B cell (primary cell): Measurements from ENCODE around the gene HPS5. TPM values are rescaled to one million over a fixed set of nuclear protein-coding genes. Genes with fewer than 3 reads are reported as not detected.

Experiments used
- ATAC-seq: fragments of 200-7000 bp; cut with Tn5 transposase; one replicate; pipeline ENCODE4 v1.10.0; 2021; ENCODE audit warnings: low read depth, mild to moderate bottlenecking, moderate number of reproducible peaks, moderate library complexity
- CTCF ChIA-PET: fragments of 350-600 bp; sonication (Branson Sonifier 250); formaldehyde crosslinking; loops from one replicate; lab custom pipeline; 2021; ENCODE audit warnings: antibody characterized with exemption, inconsistent platforms; lab: Charles Lee
- POLR2A ChIA-PET: fragments of 350-600 bp; sonication (Branson Sonifier 250); formaldehyde crosslinking; loops from one replicate; lab custom pipeline; 2021; ENCODE audit warnings: antibody characterized with exemption; lab: Charles Lee
- DNase-seq: peaks from one replicate; pipeline ENCODE4 v3.0.0; 2013
- H2AFZ ChIP-seq: 2 replicates; pipeline ENCODE4 v1.6.1; 2012; ENCODE audit warnings: mild to moderate bottlenecking, low read depth, low read length; ENCODE audit not compliant: insufficient read depth, poor library complexity, severe bottlenecking
- H3K27ac ChIP-seq, 2 donors: 1 replicate in 1 of 2; 2 replicates in 1 of 2; pipeline ENCODE4 v1.5.1; 2012 to 2013; ENCODE audit warnings: low read length in 2 of 2, mild to moderate bottlenecking in 2 of 2, moderate library complexity in 1 of 2
- H3K27me3 ChIP-seq, 4 experiments: fragments of 200-600 bp in 1 of 4; sonication (generic) in 1 of 4; replicated peaks in 1 of 4; 1 replicate in 2 of 4; 2 replicates in 2 of 4; pipeline versions ENCODE4 v1.6.1 to v1.7.0; 2013 to 2016; ENCODE audit warnings: low read length in 3 of 4, mild to moderate bottlenecking in 2 of 4, mixed read lengths in 1 of 4, moderate library complexity in 1 of 4; ENCODE audit not compliant: insufficient read depth in 4 of 4, control insufficient read depth in 3 of 4; ENCODE audit errors: control extremely low read depth in 1 of 4
- H3K36me3 ChIP-seq, 2 experiments: replicated peaks in 1 of 2; 1 replicate in 1 of 2; 2 replicates in 1 of 2; pipeline versions ENCODE4 v1.6.1 to v1.7.1; 2013; ENCODE audit warnings: low read length in 1 of 2; ENCODE audit not compliant: insufficient read depth in 2 of 2, control insufficient read depth in 1 of 2; ENCODE audit errors: control extremely low read depth in 1 of 2, extremely low read depth in 1 of 2
- H3K4me1 ChIP-seq, 2 donors: fragments of 200-600 bp in 1 of 2; sonication (generic) in 1 of 2; 1 replicate in 1 of 2; 2 replicates in 1 of 2; pipeline versions ENCODE4 v1.5.1 to v1.6.1; 2013 to 2017; ENCODE audit warnings: low read length in 2 of 2; ENCODE audit not compliant: control insufficient read depth in 2 of 2, insufficient read depth in 2 of 2
- H3K4me2 ChIP-seq: replicated peaks from 2 replicates; pipeline ENCODE3; 2012; ENCODE audit warnings: mild to moderate bottlenecking, low read depth, low read length; ENCODE audit not compliant: poor library complexity, severe bottlenecking
- H3K4me3 ChIP-seq, 5 experiments: fragments of 200-600 bp in 1 of 5; sonication (generic) in 1 of 5; 1 replicate in 3 of 5; 2 replicates in 2 of 5; pipeline versions ENCODE4 v1.5.1 to v1.7.0; 2011 to 2016; ENCODE audit warnings: low read length in 4 of 5, mild to moderate bottlenecking in 4 of 5, low read depth in 2 of 5, control low read depth in 1 of 5, moderate library complexity in 1 of 5; ENCODE audit not compliant: insufficient read depth in 1 of 5; ENCODE audit errors: control extremely low read depth in 1 of 5, extremely low read depth in 1 of 5
- H3K79me2 ChIP-seq: fragments of 200-600 bp; sonication (generic); one replicate; pipeline ENCODE4 v1.6.0; 2016; ENCODE audit warnings: low read length; ENCODE audit not compliant: control insufficient read depth, insufficient read depth
- H3K9ac ChIP-seq: fragments of 200-600 bp; sonication (generic); 2 replicates; pipeline ENCODE4 v1.6.1; 2017; ENCODE audit warnings: mild to moderate bottlenecking, low read length, moderate library complexity
- H3K9me3 ChIP-seq, 3 donors: one replicate each; pipeline versions ENCODE4 v1.6.1 to v1.7.1; 2013; ENCODE audit warnings: low read length in 2 of 3; ENCODE audit not compliant: control insufficient read depth in 2 of 3, insufficient read depth in 1 of 3; ENCODE audit errors: control extremely low read depth in 1 of 3
- H4K20me1 ChIP-seq: 2 replicates; pipeline ENCODE4 v1.6.0; 2012; ENCODE audit warnings: mild to moderate bottlenecking, low read length; ENCODE audit not compliant: insufficient read depth, control insufficient read depth, poor library complexity, severe bottlenecking
- H3K27ac Mint-ChIP-seq: one replicate; pipeline ENCODE4 v1.8.0; 2021; ENCODE audit warnings: mixed read lengths
- H3K27me3 Mint-ChIP-seq: one replicate; pipeline ENCODE4 v1.8.0; 2021; ENCODE audit warnings: mixed read lengths
- H3K4me1 Mint-ChIP-seq: one replicate; pipeline ENCODE4 v1.8.0; 2021; ENCODE audit warnings: mixed read lengths
- H3K4me3 Mint-ChIP-seq: one replicate; pipeline ENCODE4 v1.8.0; 2021; ENCODE audit warnings: mixed read lengths
- H3K9me3 Mint-ChIP-seq: one replicate; pipeline ENCODE4 v1.8.0; 2022; ENCODE audit warnings: mixed read lengths; ENCODE audit not compliant: insufficient read depth
- EZH2 ChIP-seq: IDR thresholded peaks from 2 replicates; pipeline ENCODE4 v1.6.1; 2012; ENCODE audit warnings: borderline replicate concordance, low read depth, mild to moderate bottlenecking, moderate library complexity, low read length; ENCODE audit not compliant: insufficient read depth, poor library complexity, severe bottlenecking
- WGBS: methylation state at CpG from one replicate; pipeline ENCODE4 v1.1.5; 2013; ENCODE audit warnings: missing lambda C conversion rate; ENCODE audit not compliant: insufficient coverage; 5-methylcytosine and 5-hydroxymethylcytosine counted together
- intact Hi-C: fragments of 100-400 bp; cut with micrococcal nuclease; formaldehyde crosslinking; loops from one replicate; pipeline ENCODE4 v1.10.0; 2022
- polyA plus RNA-seq: library from polyadenylated mRNA; depleted of rRNA; stranded (reverse); fragments of >200 nt; gene quantifications from 2 replicates; pipeline ENCODE4 v1.2.3, GENCODE V29; 2012
- total RNA-seq, 2 donors: library from RNA; stranded (reverse); fragments of 120-200 nt in 1 of 2; gene quantifications; 1 replicate in 1 of 2; 2 replicates in 1 of 2; pipeline versions ENCODE4 v1.2.3 to v1.2.4, GENCODE V29; 2013 to 2022
- TF ChIP-seq, protein P1 (sequence below): fragments of 200-600 bp; IDR thresholded peaks from one replicate; pipeline ENCODE4 v1.8.0; 2022; ENCODE audit warnings: antibody characterized with exemption, mild to moderate bottlenecking

HPS5 gene
- total and polyA plus RNA-seq, 2 donors (not counting 1 experiment from before 2014, with no cell fraction given) = 15.2 to 31.3 TPM

- Mint-ChIP-seq H3K27me3 (no peaks in the 10 kb centered on the region), H3K27ac (no peak overlapping the region), H3K4me3 (no peak overlapping the region), H3K9me3 (no peaks in the 10 kb centered on the region), H3K4me1 (peaks cover 48% of the 10 kb centered on the region)
- TF ChIP-seq, protein P1, sequence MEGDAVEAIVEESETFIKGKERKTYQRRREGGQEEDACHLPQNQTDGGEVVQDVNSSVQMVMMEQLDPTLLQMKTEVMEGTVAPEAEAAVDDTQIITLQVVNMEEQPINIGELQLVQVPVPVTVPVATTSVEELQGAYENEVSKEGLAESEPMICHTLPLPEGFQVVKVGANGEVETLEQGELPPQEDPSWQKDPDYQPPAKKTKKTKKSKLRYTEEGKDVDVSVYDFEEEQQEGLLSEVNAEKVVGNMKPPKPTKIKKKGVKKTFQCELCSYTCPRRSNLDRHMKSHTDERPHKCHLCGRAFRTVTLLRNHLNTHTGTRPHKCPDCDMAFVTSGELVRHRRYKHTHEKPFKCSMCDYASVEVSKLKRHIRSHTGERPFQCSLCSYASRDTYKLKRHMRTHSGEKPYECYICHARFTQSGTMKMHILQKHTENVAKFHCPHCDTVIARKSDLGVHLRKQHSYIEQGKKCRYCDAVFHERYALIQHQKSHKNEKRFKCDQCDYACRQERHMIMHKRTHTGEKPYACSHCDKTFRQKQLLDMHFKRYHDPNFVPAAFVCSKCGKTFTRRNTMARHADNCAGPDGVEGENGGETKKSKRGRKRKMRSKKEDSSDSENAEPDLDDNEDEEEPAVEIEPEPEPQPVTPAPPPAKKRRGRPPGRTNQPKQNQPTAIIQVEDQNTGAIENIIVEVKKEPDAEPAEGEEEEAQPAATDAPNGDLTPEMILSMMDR = no peak
- no peak for TF ChIP-seq EZH2
- peaks cover 26 to 28% of the 10 kb centered on the region in 2 donors for H3K4me1 ChIP-seq
- H3K79me2 ChIP-seq = peaks cover 91% of the 10 kb centered on the region
- H3K27ac ChIP-seq = no peak overlapping the region
- ChIA-PET POLR2A (no interaction called here), CTCF (interaction anchor here (1.2 kb wide), 1 partner anchor 72 kb away, joined by 5 read pairs; no protein-coding TSS in a partner anchor)
- no peak overlapping the region for H3K9ac ChIP-seq
- DNase-seq = no peak
- intact Hi-C loops = no loop called here
- H3K36me3 ChIP-seq = peaks cover 0 to 16% of the 10 kb centered on the region in 2 experiments
- H2AFZ ChIP-seq = no peak overlapping the region
- no peak for ATAC-seq
- H3K27me3 ChIP-seq = no peaks in the 10 kb centered on the region
- no peak overlapping the region for H3K4me3 ChIP-seq
- H3K4me2 ChIP-seq = no peak overlapping the region
- 100% methylated on average over 1 of the region's 2 CpGs for WGBS
- H4K20me1 ChIP-seq = peaks cover 11% of the 10 kb centered on the region
- no peaks in the 10 kb centered on the region for H3K9me3 ChIP-seq
Observed at GRCh38 chr11:18315893-18316292, 6.0 kb downstream of the HPS5 start.

DNA sequence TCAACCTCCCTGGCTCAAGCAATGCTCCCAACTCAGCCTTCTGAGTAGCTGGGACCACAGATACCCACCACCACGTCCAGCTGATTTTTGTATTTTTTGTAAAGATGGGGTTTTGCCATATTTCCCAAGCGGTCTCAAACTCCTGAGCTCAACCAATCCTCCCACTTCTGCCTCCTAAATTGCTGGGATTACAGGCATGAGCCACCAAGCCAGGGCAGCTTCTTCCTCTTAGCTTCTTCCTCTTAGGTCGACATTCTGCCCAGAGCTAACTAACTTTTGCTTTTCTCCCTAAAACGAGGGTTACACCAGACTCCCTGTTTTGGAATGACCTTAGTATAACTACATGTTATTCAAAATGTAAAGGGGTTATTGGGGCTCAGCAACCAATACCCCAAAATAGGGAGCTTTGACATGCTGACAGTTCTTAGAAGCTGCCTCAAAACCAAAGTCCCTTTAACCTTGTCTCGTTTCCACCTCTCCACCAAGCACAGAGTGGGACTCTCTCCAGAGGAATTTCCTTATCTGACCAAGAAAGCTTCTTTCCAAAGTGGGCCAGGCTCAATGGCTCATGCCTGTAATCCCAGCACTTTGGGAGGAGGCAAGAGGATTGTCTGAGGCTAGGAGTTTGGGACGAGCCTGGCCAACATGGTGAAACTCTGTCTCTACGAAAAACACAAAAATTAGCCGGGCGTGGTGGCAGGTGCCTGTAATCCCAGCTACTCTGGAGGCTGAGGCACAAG lies 7.0 kb downstream of the HPS5 start:
- H3K4me2 ChIP-seq = no peak overlapping the region
- H3K4me3 Mint-ChIP-seq = no peak overlapping the region
- no peak overlapping the region for H3K4me3 ChIP-seq
- no peak for ATAC-seq
- peaks cover 0 to 24% of the 10 kb centered on the region in 2 experiments for H3K36me3 ChIP-seq
- ChIA-PET CTCF (interaction anchor here (0.9 to 1.4 kb wide), 2 partner anchors 11 to 18 kb away, joined by 3 read pairs; no protein-coding TSS in a partner anchor), POLR2A (no interaction called here)
- 96% methylated on average over 4 of the region's 9 CpGs for WGBS
- no peak overlapping the region for H3K27ac ChIP-seq
- intact Hi-C loops = no loop called here
- peaks cover 46% of the 10 kb centered on the region for H3K4me1 Mint-ChIP-seq
- no peaks in the 10 kb centered on the region for H3K9me3 ChIP-seq
- TF ChIP-seq, protein P1 = no peak
- TF ChIP-seq EZH2 = no peak
- H3K27ac Mint-ChIP-seq = no peak overlapping the region
- no peaks in the 10 kb centered on the region for H3K9me3 Mint-ChIP-seq
- H3K79me2 ChIP-seq = peaks cover 81% of the 10 kb centered on the region
- no peaks in the 10 kb centered on the region for H3K27me3 ChIP-seq
- no peak overlapping the region for H3K9ac ChIP-seq
- no peaks in the 10 kb centered on the region for H3K27me3 Mint-ChIP-seq
- no peak overlapping the region for H2AFZ ChIP-seq
- DNase-seq = no peak
- peaks cover 11% of the 10 kb centered on the region for H4K20me1 ChIP-seq
- H3K4me1 ChIP-seq = peaks cover 23 to 25% of the 10 kb centered on the region in 2 donors
